Keratinocyte (primary cell): ENCODE results near the gene LEO1. TPM values are rescaled to one million over a fixed set of nuclear protein-coding genes. Genes with fewer than 3 reads are reported as not detected.

Experiments used
- DNase-seq: peaks from one replicate; pipeline ENCODE4 v3.0.0-alpha.2; 2011; ENCODE audit warnings: low read depth, missing footprints, low spot score
- FAIRE-seq: peaks from 2 replicates; lab custom pipeline; 2011; peaks lifted over from hg19 to GRCh38; lab: Jason Lieb, UNC
- H2AFZ ChIP-seq: 2 replicates; pipeline ENCODE4 v1.6.0; 2012; ENCODE audit warnings: low read length, control low read depth, inconsistent platforms; ENCODE audit not compliant: control insufficient read depth
- H3K27ac ChIP-seq: 2 replicates; pipeline ENCODE4 v1.5.1; 2011; ENCODE audit warnings: low read length; ENCODE audit not compliant: control insufficient read depth, insufficient read depth
- H3K27me3 ChIP-seq: 3 replicates; pipeline ENCODE4 v1.6.0; 2011; ENCODE audit warnings: low read length; ENCODE audit not compliant: control insufficient read depth, insufficient read depth; ENCODE audit errors: extremely low read depth
- H3K36me3 ChIP-seq, 2 experiments: 2 replicates in 1 of 2; 3 replicates in 1 of 2; pipeline ENCODE4 v1.5.1; 2011; ENCODE audit warnings: low read length in 2 of 2, mild to moderate bottlenecking in 1 of 2; ENCODE audit not compliant: control insufficient read depth in 2 of 2, insufficient read depth in 2 of 2; ENCODE audit errors: extremely low read depth in 1 of 2
- H3K4me1 ChIP-seq: 3 replicates; pipeline ENCODE4 v1.5.1; 2011; ENCODE audit warnings: low read length; ENCODE audit not compliant: control insufficient read depth, insufficient read depth; ENCODE audit errors: extremely low read depth
- H3K4me2 ChIP-seq: 3 replicates; pipeline ENCODE4 v1.6.0; 2011; ENCODE audit warnings: low read depth, low read length; ENCODE audit not compliant: control insufficient read depth, insufficient read depth; ENCODE audit errors: extremely low read depth
- H3K4me3 ChIP-seq, 3 experiments: fragments of 200-600 bp in 1 of 3; sonication (generic) in 1 of 3; 2 replicates in 2 of 3; 3 replicates in 1 of 3; pipeline ENCODE4 v1.5.1; 2011 to 2016; ENCODE audit warnings: low read length in 3 of 3, mild to moderate bottlenecking in 3 of 3, control low read depth in 2 of 3, inconsistent platforms in 1 of 3, low read depth in 1 of 3, mixed read lengths in 1 of 3, mixed run types in 1 of 3, moderate library complexity in 1 of 3; ENCODE audit not compliant: control insufficient read depth in 2 of 3, insufficient read depth in 2 of 3; ENCODE audit errors: extremely low read depth in 1 of 3
- H3K79me2 ChIP-seq: 2 replicates; pipeline ENCODE4 v1.6.0; 2012; ENCODE audit warnings: low read length; ENCODE audit not compliant: control insufficient read depth, insufficient read depth
- H3K9ac ChIP-seq: 3 replicates; pipeline ENCODE4 v1.6.0; 2011; ENCODE audit warnings: low read length; ENCODE audit not compliant: control insufficient read depth, insufficient read depth; ENCODE audit errors: extremely low read depth
- H3K9me1 ChIP-seq: 3 replicates; pipeline ENCODE4 v1.6.0; 2011; ENCODE audit warnings: low read length; ENCODE audit not compliant: control insufficient read depth, insufficient read depth; ENCODE audit errors: extremely low read depth
- H3K9me3 ChIP-seq: 2 replicates; pipeline ENCODE4 v1.5.1; 2012; ENCODE audit warnings: low read depth, low read length; ENCODE audit not compliant: control insufficient read depth
- H4K20me1 ChIP-seq: 3 replicates; pipeline ENCODE4 v1.6.0; 2011; ENCODE audit warnings: low read length; ENCODE audit not compliant: control insufficient read depth, insufficient read depth; ENCODE audit errors: extremely low read depth
- CTCF ChIP-seq, 3 experiments: IDR thresholded peaks in 1 of 3; conservative IDR thresholded peaks in 1 of 3; optimal IDR thresholded peaks in 1 of 3; 2 replicates in 2 of 3; 3 replicates in 1 of 3; pipeline versions ENCODE3 to v1.5.1; 2011; ENCODE audit warnings: low read length in 3 of 3, mild to moderate bottlenecking in 3 of 3, moderate library complexity in 2 of 3, control low read depth in 1 of 3, inconsistent platforms in 1 of 3; ENCODE audit not compliant: insufficient read depth in 2 of 3; ENCODE audit errors: extremely low read depth in 1 of 3
- EZH2 ChIP-seq: IDR thresholded peaks from one replicate; pipeline ENCODE4 v1.6.1; 2012; ENCODE audit warnings: inconsistent platforms, mild to moderate bottlenecking, low read length, moderate library complexity
- dilution Hi-C: fragments of 300-500 bp; cut with MboI; formaldehyde crosslinking; loops from one replicate; pipeline ENCODE4 v1.7.0; 2020; ENCODE audit warnings: low sequenced_read_pairs; ENCODE audit not compliant: extremely low pct_ligation_motif_present
- polyA plus RNA-seq, 5 experiments: library from polyadenylated mRNA; depleted of rRNA in 3 of 5; stranded (reverse) in 3 of 5; stranded (forward) in 1 of 5; unstranded in 1 of 5; fragments of >200 nt; gene quantifications; 1 replicate in 1 of 5; 2 replicates in 3 of 5; 3 replicates in 1 of 5; pipeline versions ENCODE4 v1.2.1 to v1.2.3, GENCODE V29; 2011 to 2012; ENCODE audit warnings: missing spikeins in 2 of 5, low read depth in 1 of 5, low replicate concordance in 1 of 5

The LEO1 gene
- polyA plus RNA-seq, 1 donor (not counting 4 experiments of a cell fraction or from before 2014, with no cell fraction given), result 12.5 TPM

GRCh38 chr15:51912528-51912927, 59.0 kb downstream of the LEO1 start:
- Histone ChIP-seq H3K9ac (no peak overlapping the region), H3K27me3 (no peaks in the 10 kb centered on the region), H3K79me2 (peaks cover 5% of the 10 kb centered on the region), H3K4me3 (no peak overlapping the region), H3K27ac (no peak overlapping the region), H3K36me3 (peaks cover 26 to 27% of the 10 kb centered on the region in 2 experiments), H3K9me3 (no peaks in the 10 kb centered on the region), H3K4me2 (no peak overlapping the region), H3K9me1 (no peaks in the 10 kb centered on the region), H4K20me1 (peaks cover 2% of the 10 kb centered on the region), H2AFZ (no peak overlapping the region), H3K4me1 (peaks cover 1% of the 10 kb centered on the region)
- dilution Hi-C loops, result no loop called here
- TF ChIP-seq CTCF (optimal IDR thresholded peaks at IDR 0.05 in 1 of 3, IDR thresholded peaks at IDR 0.05 in 1 of 3, conservative IDR thresholded peaks at IDR 0.05 in 1 of 3; ENCODE audit: extremely low read depth in 1 of 3, insufficient read depth in 2 of 3, low read length in 3 of 3) (no peak), EZH2 (no peak)
- FAIRE-seq (no peak), DNase-seq (no peak)

- no peaks in the 10 kb centered on the region for H3K9me1 ChIP-seq
- peaks cover 4% of the 10 kb centered on the region for H3K4me1 ChIP-seq
- dilution Hi-C loops, result no loop called here
- FAIRE-seq, result no peak
- H3K9me3 ChIP-seq, result no peaks in the 10 kb centered on the region
- H2AFZ ChIP-seq, result no peak overlapping the region
- no peak overlapping the region for H3K4me2 ChIP-seq
- H3K4me3 ChIP-seq, result no peak overlapping the region
- peaks cover 27 to 38% of the 10 kb centered on the region in 2 experiments for H3K36me3 ChIP-seq
- H4K20me1 ChIP-seq, result peaks cover 9% of the 10 kb centered on the region
- H3K79me2 ChIP-seq, result peaks cover 13% of the 10 kb centered on the region
- H3K27ac ChIP-seq, result no peak overlapping the region
- TF ChIP-seq CTCF (optimal IDR thresholded peaks at IDR 0.05 in 1 of 3, IDR thresholded peaks at IDR 0.05 in 1 of 3, conservative IDR thresholded peaks at IDR 0.05 in 1 of 3; ENCODE audit: extremely low read depth in 1 of 3, insufficient read depth in 2 of 3, low read length in 3 of 3) (no peak), EZH2 (no peak)
- no peak overlapping the region for H3K9ac ChIP-seq
- H3K27me3 ChIP-seq, result no peaks in the 10 kb centered on the region
- no peak for DNase-seq
These were observed 62.0 kb downstream of the LEO1 start for GRCh38 chr15:51909584-51909983.
